Measurements from ENCODE around the gene FKBP15. TPM values are rescaled to one million over a fixed set of nuclear protein-coding genes. Genes with fewer than 3 reads are reported as not detected.
"Not testable (repeated sequence)": the region's sequence is repeated elsewhere in the genome, so short reads cannot be mapped to it uniquely, and the experiment has no call there.

FKBP15 gene
- total RNA-seq, 1 experiment from 2014 or later = 18.5 TPM

- H3K14ac ChIP-seq (ENCODE audit: insufficient read depth, low read length) = no peak overlapping the region
- H3K4me2 ChIP-seq (ENCODE audit: insufficient read depth, insufficient read length, low read length) = no peak overlapping the region
- no peak overlapping the region for H4K8ac ChIP-seq (replicated peaks; ENCODE audit: insufficient read length, low read depth, low read length)
- no peak overlapping the region for H3K4ac ChIP-seq (ENCODE audit: low read depth, low read length)
- no peak overlapping the region for H3K56ac ChIP-seq (ENCODE audit: insufficient read length, low read depth, low read length)
- Mint-ChIP-seq H3K27me3 (ENCODE audit: low read depth) (no peaks in the 10 kb centered on the region), H3K27ac (no peak overlapping the region), H3K9me3 (peaks cover 3 to 5% of the 10 kb centered on the region in 2 experiments; a peak in 3 of 5 replicates), H3K4me3 (no peak overlapping the region), H3K36me3 (ENCODE audit: insufficient read depth in 1 of 3, low read depth in 3 of 3) (peaks cover 7 to 13% (median 7%) of the 10 kb centered on the region in 3 experiments; a peak in 6 of 7 replicates), H3K4me1 (peaks cover 0 to 2% of the 10 kb centered on the region in 2 experiments; a peak in 1 of 4 replicates)
- H2BK120ac ChIP-seq (ENCODE audit: low read depth, low read length, poor library complexity, severe bottlenecking) = no peak overlapping the region
- no peak overlapping the region for H3K9ac ChIP-seq (ENCODE audit: extremely low read depth, insufficient read length, low read length)
- no peak for DNase-seq
- H4K20me1 ChIP-seq (ENCODE audit: control insufficient read depth, insufficient read depth, insufficient read length) = no peaks in the 10 kb centered on the region
- H3T11ph ChIP-seq (ENCODE audit: low read length) = no peak overlapping the region
- H3K27me3 ChIP-seq (ENCODE audit: insufficient read depth, low read length) = no peaks in the 10 kb centered on the region
- H2AFZ ChIP-seq (ENCODE audit: low read length) = no peak overlapping the region
- no peak for TF ChIP-seq CTCF (conservative IDR thresholded peaks at IDR 0.05)
- no peak overlapping the region for H2BK5ac ChIP-seq (ENCODE audit: insufficient read length, low read length)
- no peak overlapping the region for H3K23ac ChIP-seq (ENCODE audit: insufficient read length, low read depth, low read length)
- H3K27ac ChIP-seq (ENCODE audit: insufficient read length, low read depth, low read length) = no peak overlapping the region
- no peak overlapping the region for H4K91ac ChIP-seq (ENCODE audit: insufficient read length, low read depth, low read length)
- no peak overlapping the region for H4K5ac ChIP-seq (ENCODE audit: insufficient read length, low read depth, low read length)
- H3K79me2 ChIP-seq (ENCODE audit: insufficient read depth, low read length) = no peaks in the 10 kb centered on the region
- H2BK15ac ChIP-seq (ENCODE audit: low read depth, low read length) = no peak overlapping the region
- no peak overlapping the region for H3K18ac ChIP-seq (ENCODE audit: insufficient read length, low read depth, low read length)
- no peaks in the 10 kb centered on the region for H3K23me2 ChIP-seq (ENCODE audit: insufficient read length, low read depth, low read length, poor library complexity, severe bottlenecking)
- no peak overlapping the region for H2BK12ac ChIP-seq (ENCODE audit: insufficient read length, low read depth, low read length)
- H3K79me1 ChIP-seq (ENCODE audit: insufficient read depth, low read depth, low read length, poor library complexity, severe bottlenecking) = no peaks in the 10 kb centered on the region
- no CpG with 5 or more reads among the region's 2 CpGs for WGBS (ENCODE audit: extremely low coverage, insufficient read length, low lambda C conversion rate)
- no peaks in the 10 kb centered on the region for H3K4me1 ChIP-seq (ENCODE audit: insufficient read depth, low read length)
- H2BK20ac ChIP-seq (ENCODE audit: low read depth, low read length, poor library complexity, severe bottlenecking) = no peak overlapping the region
- no peaks in the 10 kb centered on the region for H3K9me3 ChIP-seq (ENCODE audit: control insufficient read depth, low read depth, low read length)
- no peak overlapping the region for H2AK5ac ChIP-seq (ENCODE audit: insufficient read length, low read length)
Observed at GRCh38 chr9:113250807-113251206, 29.7 kb upstream of the FKBP15 start.

- H3K27me3 Mint-ChIP-seq (ENCODE audit: low read depth); DNase-seq; H2BK20ac ChIP-seq (ENCODE audit: low read depth, low read length, poor library complexity, severe bottlenecking); H3K18ac ChIP-seq (ENCODE audit: insufficient read length, low read depth, low read length); H3K56ac ChIP-seq (ENCODE audit: insufficient read length, low read depth, low read length); H3K4me3 Mint-ChIP-seq; H3K23me2 ChIP-seq (ENCODE audit: insufficient read length, low read depth, low read length, poor library complexity, severe bottlenecking); H2BK12ac ChIP-seq (ENCODE audit: insufficient read length, low read depth, low read length); H4K91ac ChIP-seq (ENCODE audit: insufficient read length, low read depth, low read length); H3K27me3 ChIP-seq (ENCODE audit: insufficient read depth, low read length); H3K79me1 ChIP-seq (ENCODE audit: insufficient read depth, low read depth, low read length, poor library complexity, severe bottlenecking); H3K9me3 Mint-ChIP-seq; H3K27ac ChIP-seq (ENCODE audit: insufficient read length, low read depth, low read length); H3K27ac Mint-ChIP-seq; H2BK120ac ChIP-seq (ENCODE audit: low read depth, low read length, poor library complexity, severe bottlenecking); H4K5ac ChIP-seq (ENCODE audit: insufficient read length, low read depth, low read length); H3K9ac ChIP-seq (ENCODE audit: extremely low read depth, insufficient read length, low read length); H2BK5ac ChIP-seq (ENCODE audit: insufficient read length, low read length); H4K20me1 ChIP-seq (ENCODE audit: control insufficient read depth, insufficient read depth, insufficient read length); H2AFZ ChIP-seq (ENCODE audit: low read length); H3K79me2 ChIP-seq (ENCODE audit: insufficient read depth, low read length); H3K4me2 ChIP-seq (ENCODE audit: insufficient read depth, insufficient read length, low read length); H2AK5ac ChIP-seq (ENCODE audit: insufficient read length, low read length); H3T11ph ChIP-seq (ENCODE audit: low read length); H3K23ac ChIP-seq (ENCODE audit: insufficient read length, low read depth, low read length); H3K14ac ChIP-seq (ENCODE audit: insufficient read depth, low read length); H2BK15ac ChIP-seq (ENCODE audit: low read depth, low read length); H3K4ac ChIP-seq (ENCODE audit: low read depth, low read length); H3K4me1 ChIP-seq (ENCODE audit: insufficient read depth, low read length); H4K8ac ChIP-seq (replicated peaks; ENCODE audit: insufficient read length, low read depth, low read length); H3K9me3 ChIP-seq (ENCODE audit: control insufficient read depth, low read depth, low read length): not testable (repeated sequence)
- no CpG with 5 or more reads among the region's 2 CpGs for WGBS (ENCODE audit: extremely low coverage, insufficient read length, low lambda C conversion rate)
- H3K4me1 Mint-ChIP-seq = peaks cover 7 to 13% of the 10 kb centered on the region in 2 experiments; a peak in 3 of 4 replicates
- H3K36me3 Mint-ChIP-seq (ENCODE audit: insufficient read depth in 1 of 3, low read depth in 3 of 3) = peaks cover 7 to 13% (median 7%) of the 10 kb centered on the region in 3 experiments; a peak in 6 of 7 replicates
Observed at GRCh38 chr9:113249661-113250060, 28.6 kb upstream of the FKBP15 start.
